K562 (cell line): Measurements from ENCODE around the gene LOXL4. TPM values are rescaled to one million over a fixed set of nuclear protein-coding genes. Genes with fewer than 3 reads are reported as not detected.

Source experiments
- ARID2 ChIP-seq: fragments of 450-650 bp; IDR thresholded peaks from 2 replicates; pipeline ENCODE4 v1.6.1; 2017; ENCODE audit warnings: antibody characterized with exemption, mild to moderate bottlenecking
- ATF1 ChIP-seq, 2 experiments: fragments of 450-650 bp in 1 of 2; IDR thresholded peaks; 2 replicates each; pipeline ENCODE4 v1.6.1; 2016; ENCODE audit warnings: missing compliant biosample characterization in 1 of 2, missing genetic modification characterization in 1 of 2
- CREB3L1 ChIP-seq: fragments of 450-650 bp; IDR thresholded peaks from 2 replicates; pipeline ENCODE4 v1.6.1; 2014; ENCODE audit warnings: low read depth, mild to moderate bottlenecking, moderate library complexity, borderline replicate concordance
- DMBX1 ChIP-seq: fragments of 250-450 bp; sonication (Bioruptor Pico); IDR thresholded peaks from 2 replicates; pipeline ENCODE4 v1.8.0; 2022; ENCODE audit warnings: inconsistent platforms, mild to moderate bottlenecking, moderate library complexity, borderline replicate concordance
- FOXK2 ChIP-seq, 2 experiments: fragments of 450-650 bp; IDR thresholded peaks in 1 of 2; conservative IDR thresholded peaks in 1 of 2; 2 replicates each; pipeline ENCODE4 v1.6.1; 2016; ENCODE audit warnings: low read depth in 2 of 2, mild to moderate bottlenecking in 1 of 2
- GATA2 ChIP-seq: sonication (generic); formaldehyde crosslinking; IDR thresholded peaks from 2 replicates; pipeline ENCODE4 v1.4.0; 2020; ENCODE audit warnings: mild to moderate bottlenecking, missing genetic modification reagents
- JUND ChIP-seq, 2 experiments: IDR thresholded peaks; 2 replicates in 1 of 2; 3 replicates in 1 of 2; pipeline ENCODE4 v1.6.1; 2011; ENCODE audit warnings: borderline replicate concordance in 2 of 2, low read depth in 2 of 2, low read length in 2 of 2, improper control_type of control experiment in 1 of 2, missing biosample characterization in 1 of 2, missing genetic modification characterization in 1 of 2, missing genetic modification reagents in 1 of 2
- KLF16 ChIP-seq: IDR thresholded peaks from 2 replicates; pipeline ENCODE4 v1.6.1; 2016; ENCODE audit warnings: antibody characterized with exemption
- MCM7 ChIP-seq, 2 experiments: fragments of 450-650 bp; IDR thresholded peaks; 2 replicates each; pipeline ENCODE4 v1.6.1; 2016 to 2018
- MEF2D ChIP-seq: conservative IDR thresholded peaks from 2 replicates; pipeline ENCODE4 v1.6.1; 2016; ENCODE audit warnings: low read depth, missing genetic modification characterization, missing compliant biosample characterization
- NFRKB ChIP-seq: fragments of 450-650 bp; IDR thresholded peaks from 2 replicates; pipeline ENCODE4 v1.6.1; 2016; ENCODE audit warnings: low read depth
- NR0B1 ChIP-seq: fragments of 450-650 bp; IDR thresholded peaks from one replicate; pipeline ENCODE4 v1.6.1; 2018; ENCODE audit warnings: mild to moderate bottlenecking, moderate library complexity; ENCODE audit not compliant: partially characterized antibody
- STAT5A ChIP-seq: IDR thresholded peaks from 2 replicates; pipeline ENCODE4 v1.6.1; 2012; ENCODE audit warnings: low read length, inconsistent platforms, borderline replicate concordance
- THRAP3 ChIP-seq: fragments of 450-650 bp; IDR thresholded peaks from 2 replicates; pipeline ENCODE4 v1.6.1; 2016; ENCODE audit warnings: mild to moderate bottlenecking, inconsistent platforms, borderline replicate concordance
- ZFX ChIP-seq: sonication (generic); formaldehyde crosslinking; IDR thresholded peaks from 2 replicates; pipeline ENCODE4 v1.8.0; 2022; ENCODE audit warnings: mild to moderate bottlenecking, missing genetic modification reagents, moderate library complexity
- ZNF445 ChIP-seq: fragments of 250-450 bp; sonication (Bioruptor Pico); IDR thresholded peaks from 2 replicates; pipeline ENCODE4 v1.4.0; 2020; ENCODE audit warnings: low read depth, mild to moderate bottlenecking, moderate library complexity
- polyA plus RNA-seq, 8 experiments: library from polyadenylated mRNA; depleted of rRNA in 4 of 8; stranded (reverse) in 5 of 8; unstranded in 3 of 8; fragments of >200 nt; fragmentation: Nextera tagmentation in 2 of 8; fragmentation: Illumina TruSeq in 1 of 8; extraction: Ambion mirVana in 2 of 8; extraction: Trizol in 1 of 8; gene quantifications; 2 replicates each; pipeline versions ENCODE4 v1.2.1 to v1.2.3, GENCODE V29; 2011 to 2014; ENCODE audit warnings: inconsistent platforms in 1 of 8, missing spikeins in 1 of 8
- total RNA-seq, 7 experiments: library from RNA; depleted of rRNA in 6 of 7; stranded (reverse); fragments of >200 nt in 6 of 7; fragmentation: Illumina TruSeq in 2 of 7; extraction: Trizol in 2 of 7; gene quantifications; 2 replicates each; pipeline versions ENCODE4 v1.2.1 to v1.2.3, GENCODE V29; 2011 to 2021; ENCODE audit warnings: low replicate concordance in 1 of 7
- TF ChIP-seq, protein P1 (sequence below): fragments of 450-650 bp; formaldehyde crosslinking; IDR thresholded peaks from 2 replicates; pipeline ENCODE4 v1.4.0; 2022; ENCODE audit warnings: mild to moderate bottlenecking, moderate library complexity
- TF ChIP-seq, protein P2 (sequence below): fragments of 200-400 bp; formaldehyde crosslinking; IDR thresholded peaks from 2 replicates; pipeline ENCODE4 v1.6.1; 2017; ENCODE audit warnings: mild to moderate bottlenecking, low read depth, low read length, moderate library complexity

LOXL4 gene
- total and polyA plus RNA-seq, 9 of the 15 experiments (the other 6 are each of a cell fraction or from before 2014, with no cell fraction given), result 0.03 to 0.35 (median 0.05) TPM; not detected in 3

- TF ChIP-seq CREB3L1 (no peak), NR0B1 (no peak), DMBX1 (CRISPR knock-in tag) (0 out of 2 replicates have a peak, but pooled peaks have one; percentile 32), ZFX (no peak), JUND (IDR thresholded peaks at IDR 0.05; ENCODE audit: borderline replicate concordance, low read depth, low read length) (peak; percentile 59), JUND (tag; IDR thresholded peaks at IDR 0.05; ENCODE audit: borderline replicate concordance, low read depth, low read length) (peak; percentile 18; the same call in 1 of the 3 replicates), GATA2 (CRISPR knock-in tag) (peak; percentile 86), MCM7 (IDR thresholded peaks at IDR 0.05) (no peak), ZNF445 (CRISPR knock-in tag) (no peak), THRAP3 (no peak), FOXK2 (conservative IDR thresholded peaks at IDR 0.05 in 1 of 2, IDR thresholded peaks at IDR 0.05 in 1 of 2; ENCODE audit: low read depth in 2 of 2) (peak; percentile 78 to 83), STAT5A (peak; percentile 83), ARID2 (no peak), ATF1 (CRISPR knock-in tag; IDR thresholded peaks at IDR 0.05) (no peak), ATF1 (tag; IDR thresholded peaks at IDR 0.05) (peak; percentile 32; the same call in 1 of the 2 replicates), MEF2D (tag) (no peak), NFRKB (no peak), KLF16 (peak; percentile 90)
- TF ChIP-seq, protein P1, sequence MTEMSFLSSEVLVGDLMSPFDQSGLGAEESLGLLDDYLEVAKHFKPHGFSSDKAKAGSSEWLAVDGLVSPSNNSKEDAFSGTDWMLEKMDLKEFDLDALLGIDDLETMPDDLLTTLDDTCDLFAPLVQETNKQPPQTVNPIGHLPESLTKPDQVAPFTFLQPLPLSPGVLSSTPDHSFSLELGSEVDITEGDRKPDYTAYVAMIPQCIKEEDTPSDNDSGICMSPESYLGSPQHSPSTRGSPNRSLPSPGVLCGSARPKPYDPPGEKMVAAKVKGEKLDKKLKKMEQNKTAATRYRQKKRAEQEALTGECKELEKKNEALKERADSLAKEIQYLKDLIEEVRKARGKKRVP (CRISPR knock-in tag), result no peak
- TF ChIP-seq, protein P2, sequence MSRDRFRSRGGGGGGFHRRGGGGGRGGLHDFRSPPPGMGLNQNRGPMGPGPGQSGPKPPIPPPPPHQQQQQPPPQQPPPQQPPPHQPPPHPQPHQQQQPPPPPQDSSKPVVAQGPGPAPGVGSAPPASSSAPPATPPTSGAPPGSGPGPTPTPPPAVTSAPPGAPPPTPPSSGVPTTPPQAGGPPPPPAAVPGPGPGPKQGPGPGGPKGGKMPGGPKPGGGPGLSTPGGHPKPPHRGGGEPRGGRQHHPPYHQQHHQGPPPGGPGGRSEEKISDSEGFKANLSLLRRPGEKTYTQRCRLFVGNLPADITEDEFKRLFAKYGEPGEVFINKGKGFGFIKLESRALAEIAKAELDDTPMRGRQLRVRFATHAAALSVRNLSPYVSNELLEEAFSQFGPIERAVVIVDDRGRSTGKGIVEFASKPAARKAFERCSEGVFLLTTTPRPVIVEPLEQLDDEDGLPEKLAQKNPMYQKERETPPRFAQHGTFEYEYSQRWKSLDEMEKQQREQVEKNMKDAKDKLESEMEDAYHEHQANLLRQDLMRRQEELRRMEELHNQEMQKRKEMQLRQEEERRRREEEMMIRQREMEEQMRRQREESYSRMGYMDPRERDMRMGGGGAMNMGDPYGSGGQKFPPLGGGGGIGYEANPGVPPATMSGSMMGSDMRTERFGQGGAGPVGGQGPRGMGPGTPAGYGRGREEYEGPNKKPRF, result no peak
Measured at GRCh38 chr10:98236862-98237261, 31.1 kb downstream of the LOXL4 start (continued).
